Endothelial cell of umbilical vein (primary cell): ENCODE measurements around the gene CFAP45. TPM values are rescaled to one million over a fixed set of nuclear protein-coding genes. Genes with fewer than 3 reads are reported as not detected.

Experiments
- BruUV-seq: library from RNA; stranded (reverse); fragments of 400-500 nt; replicated peaks from 2 replicates; lab custom pipeline; 2021; lab: Mats Ljungman, UMichigan
- CTCF ChIA-PET: fragments of 300-600, 350-600 bp; sonication (Branson Sonifier 250); formaldehyde crosslinking; loops from one replicate; lab custom pipeline; 2021; ENCODE audit warnings: antibody characterized with exemption, inconsistent platforms; lab: Charles Lee
- POLR2A ChIA-PET: fragments of 300-600, 350-600 bp; sonication (Branson Sonifier 250); formaldehyde crosslinking; loops from one replicate; lab custom pipeline; 2021; ENCODE audit warnings: antibody characterized with exemption, inconsistent platforms; lab: Charles Lee
- DNase-seq: peaks from one replicate; pipeline ENCODE4 v3.0.0-alpha.2; 2011; ENCODE audit warnings: low read depth, low spot score
- FAIRE-seq: peaks from 2 replicates; lab custom pipeline; 2011; peaks lifted over from hg19 to GRCh38; lab: Jason Lieb, UNC
- H2AFZ ChIP-seq: 2 replicates; pipeline ENCODE4 v1.6.0; 2012; ENCODE audit warnings: low read depth, low read length, control low read depth, inconsistent platforms
- H3K27ac ChIP-seq: 2 replicates; pipeline ENCODE4 v1.5.1; 2011; ENCODE audit warnings: low read depth, mild to moderate bottlenecking, control low read depth, low read length, moderate library complexity; ENCODE audit not compliant: insufficient read depth
- H3K27me3 ChIP-seq, 2 experiments: 2 replicates each; pipeline versions ENCODE4 v1.6.0 to v1.6.1; 2011; ENCODE audit warnings: low read length in 2 of 2, mixed read lengths in 1 of 2; ENCODE audit not compliant: control insufficient read depth in 2 of 2, insufficient read depth in 2 of 2
- H3K36me3 ChIP-seq, 2 experiments: 2 replicates in 1 of 2; 3 replicates in 1 of 2; pipeline ENCODE4 v1.5.1; 2011; ENCODE audit warnings: low read length in 2 of 2, mild to moderate bottlenecking in 1 of 2, moderate library complexity in 1 of 2; ENCODE audit not compliant: control insufficient read depth in 2 of 2, insufficient read depth in 2 of 2; ENCODE audit errors: extremely low read depth in 1 of 2
- H3K4me1 ChIP-seq: 3 replicates; pipeline ENCODE4 v1.5.1; 2011; ENCODE audit warnings: mild to moderate bottlenecking, low read length; ENCODE audit not compliant: control insufficient read depth, insufficient read depth; ENCODE audit errors: extremely low read depth
- H3K4me2 ChIP-seq: 2 replicates; pipeline ENCODE4 v1.6.1; 2011; ENCODE audit warnings: low read length, control low read depth, mixed read lengths; ENCODE audit not compliant: insufficient read depth
- H3K4me3 ChIP-seq, 3 experiments: fragments of 200-600 bp in 1 of 3; sonication (generic), shearing (Covaris generic) in 1 of 3; replicated peaks in 1 of 3; 2 replicates each; pipeline ENCODE4 v1.5.1; 2011 to 2016; ENCODE audit warnings: control low read depth in 3 of 3, low read length in 3 of 3, mild to moderate bottlenecking in 2 of 3, inconsistent platforms in 1 of 3, low read depth in 1 of 3, moderate library complexity in 1 of 3; ENCODE audit not compliant: insufficient read depth in 1 of 3
- H3K79me2 ChIP-seq: 2 replicates; pipeline ENCODE4 v1.6.0; 2012; ENCODE audit warnings: low read length, inconsistent platforms; ENCODE audit not compliant: control insufficient read depth, insufficient read depth
- H3K9ac ChIP-seq: replicated peaks from 2 replicates; pipeline ENCODE3; 2011; ENCODE audit warnings: low read length, control low read depth; ENCODE audit not compliant: insufficient read depth; ENCODE audit errors: extremely low read depth
- H3K9me1 ChIP-seq: replicated peaks from 3 replicates; pipeline ENCODE4 v1.6.0; 2011; ENCODE audit warnings: mild to moderate bottlenecking, low read length; ENCODE audit not compliant: control insufficient read depth, insufficient read depth; ENCODE audit errors: extremely low read depth
- H3K9me3 ChIP-seq: replicated peaks from 2 replicates; pipeline ENCODE4 v1.5.1; 2012; ENCODE audit warnings: low read length, inconsistent platforms; ENCODE audit not compliant: control insufficient read depth, insufficient read depth
- H4K20me1 ChIP-seq: replicated peaks from 2 replicates; pipeline ENCODE3; 2011; ENCODE audit warnings: mild to moderate bottlenecking, low read length; ENCODE audit not compliant: control insufficient read depth, insufficient read depth; ENCODE audit errors: extremely low read depth
- EZH2 ChIP-seq: IDR thresholded peaks from 2 replicates; pipeline ENCODE4 v1.6.1; 2012; ENCODE audit warnings: borderline replicate concordance, low read depth, mild to moderate bottlenecking, moderate library complexity, low read length, inconsistent platforms; ENCODE audit not compliant: severe bottlenecking
- dilution Hi-C: fragments of 300-500 bp; cut with MboI; formaldehyde crosslinking; loops from one replicate; pipeline ENCODE4 v1.15.0; 2019; ENCODE audit warnings: low sequenced_read_pairs; ENCODE audit not compliant: extremely low pct_ligation_motif_present
- intact Hi-C: fragments of 100-400 bp; cut with micrococcal nuclease; formaldehyde crosslinking; loops from one replicate; pipeline ENCODE4 v1.10.0; 2022
- polyA plus RNA-seq, 4 experiments: library from polyadenylated mRNA; depleted of rRNA in 3 of 4; stranded (reverse) in 3 of 4; unstranded in 1 of 4; fragments of >200 nt; gene quantifications; 2 replicates each; pipeline versions ENCODE4 v1.2.1 to v1.2.3, GENCODE V29; 2011 to 2012; ENCODE audit warnings: missing spikeins in 1 of 4
- total RNA-seq: library from RNA; stranded (reverse); gene quantifications from 2 replicates; pipeline ENCODE4 v1.2.3, GENCODE V29; 2021
- TF ChIP-seq, protein P1 (sequence below): IDR thresholded peaks from 2 replicates; pipeline ENCODE4 v1.6.1; 2011; ENCODE audit not compliant: insufficient read depth, insufficient read length
- TF ChIP-seq, protein P2 (sequence below), 2 donors: IDR thresholded peaks; 1 replicate in 1 of 2; 2 replicates in 1 of 2; pipeline ENCODE4 v1.5.1; 2011; ENCODE audit warnings: low read length in 2 of 2, mild to moderate bottlenecking in 2 of 2, moderate library complexity in 2 of 2, control low read depth in 1 of 2, inconsistent platforms in 1 of 2, low read depth in 1 of 2; ENCODE audit not compliant: insufficient read depth in 1 of 2; ENCODE audit errors: extremely low read depth in 1 of 2

CFAP45 gene
- total and polyA plus RNA-seq, 2 donors (not counting 3 experiments of a cell fraction or from before 2014, with no cell fraction given): 0.25 to 2.5 TPM

DNA sequence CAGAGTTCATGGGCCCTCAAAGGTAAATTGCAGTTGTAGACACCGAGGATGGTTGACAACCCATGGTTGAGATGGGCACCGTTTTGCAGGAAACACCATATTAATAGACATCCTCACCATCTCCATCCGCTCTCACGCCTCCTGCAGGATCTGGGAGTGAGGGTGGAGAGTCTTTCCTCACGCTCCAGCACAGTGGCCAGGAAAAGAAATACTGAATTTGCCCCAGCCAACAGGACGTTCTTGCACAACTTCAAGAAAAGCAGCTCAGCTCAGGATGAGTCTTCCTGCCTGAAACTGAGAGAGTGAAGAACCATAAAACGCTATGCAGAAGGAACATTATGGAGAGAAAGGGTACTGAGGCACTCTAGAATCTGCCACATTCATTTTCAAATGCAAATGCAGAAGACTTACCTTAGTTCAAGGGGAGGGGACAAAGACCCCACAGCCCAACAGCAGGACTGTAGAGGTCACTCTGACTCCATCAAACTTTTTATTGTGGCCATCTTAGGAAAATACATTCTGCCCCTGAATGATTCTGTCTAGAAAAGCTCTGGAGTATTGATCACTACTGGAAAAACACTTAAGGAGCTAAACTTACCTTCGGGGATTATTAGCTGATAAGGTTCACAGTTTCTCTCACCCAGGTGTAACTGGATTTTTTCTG, 64.0 kb downstream of the CFAP45 start:
- Histone ChIP-seq H4K20me1 (no peaks in the 10 kb centered on the region), H3K9me1 (no peaks in the 10 kb centered on the region), H3K4me2 (no peak overlapping the region), H2AFZ (no peak overlapping the region), H3K27ac (no peak overlapping the region), H3K27me3 (no peaks in the 10 kb centered on the region), H3K9me3 (no peaks in the 10 kb centered on the region), H3K4me1 (no peaks in the 10 kb centered on the region), H3K4me3 (no peak overlapping the region), H3K79me2 (no peaks in the 10 kb centered on the region), H3K9ac (no peak overlapping the region), H3K36me3 (no peaks in the 10 kb centered on the region)
- FAIRE-seq (no peak), DNase-seq (peak; percentile 18)
- TF ChIP-seq, protein P1, sequence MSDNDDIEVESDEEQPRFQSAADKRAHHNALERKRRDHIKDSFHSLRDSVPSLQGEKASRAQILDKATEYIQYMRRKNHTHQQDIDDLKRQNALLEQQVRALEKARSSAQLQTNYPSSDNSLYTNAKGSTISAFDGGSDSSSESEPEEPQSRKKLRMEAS: no peak
- TF ChIP-seq, protein P2, sequence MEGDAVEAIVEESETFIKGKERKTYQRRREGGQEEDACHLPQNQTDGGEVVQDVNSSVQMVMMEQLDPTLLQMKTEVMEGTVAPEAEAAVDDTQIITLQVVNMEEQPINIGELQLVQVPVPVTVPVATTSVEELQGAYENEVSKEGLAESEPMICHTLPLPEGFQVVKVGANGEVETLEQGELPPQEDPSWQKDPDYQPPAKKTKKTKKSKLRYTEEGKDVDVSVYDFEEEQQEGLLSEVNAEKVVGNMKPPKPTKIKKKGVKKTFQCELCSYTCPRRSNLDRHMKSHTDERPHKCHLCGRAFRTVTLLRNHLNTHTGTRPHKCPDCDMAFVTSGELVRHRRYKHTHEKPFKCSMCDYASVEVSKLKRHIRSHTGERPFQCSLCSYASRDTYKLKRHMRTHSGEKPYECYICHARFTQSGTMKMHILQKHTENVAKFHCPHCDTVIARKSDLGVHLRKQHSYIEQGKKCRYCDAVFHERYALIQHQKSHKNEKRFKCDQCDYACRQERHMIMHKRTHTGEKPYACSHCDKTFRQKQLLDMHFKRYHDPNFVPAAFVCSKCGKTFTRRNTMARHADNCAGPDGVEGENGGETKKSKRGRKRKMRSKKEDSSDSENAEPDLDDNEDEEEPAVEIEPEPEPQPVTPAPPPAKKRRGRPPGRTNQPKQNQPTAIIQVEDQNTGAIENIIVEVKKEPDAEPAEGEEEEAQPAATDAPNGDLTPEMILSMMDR (IDR thresholded peaks at IDR 0.05; ENCODE audit: extremely low read depth in 1 of 2, insufficient read depth in 1 of 2, low read depth in 1 of 2, low read length in 2 of 2): peak in 1 of 2 donors; percentile 22
- BruUV-seq: no TSS peak
- intact Hi-C loops (loop anchor here (1.0 kb wide), 1 partner anchor 55 kb away; no protein-coding TSS in a partner anchor), dilution Hi-C loops (no loop called here)
- ChIA-PET POLR2A (no interaction called here), CTCF (interaction anchor here (0.6 to 2.0 kb wide), 8 partner anchors 12 to 172 kb away, joined by 3 to 57 read pairs (median 6); no protein-coding TSS in a partner anchor)

DNA sequence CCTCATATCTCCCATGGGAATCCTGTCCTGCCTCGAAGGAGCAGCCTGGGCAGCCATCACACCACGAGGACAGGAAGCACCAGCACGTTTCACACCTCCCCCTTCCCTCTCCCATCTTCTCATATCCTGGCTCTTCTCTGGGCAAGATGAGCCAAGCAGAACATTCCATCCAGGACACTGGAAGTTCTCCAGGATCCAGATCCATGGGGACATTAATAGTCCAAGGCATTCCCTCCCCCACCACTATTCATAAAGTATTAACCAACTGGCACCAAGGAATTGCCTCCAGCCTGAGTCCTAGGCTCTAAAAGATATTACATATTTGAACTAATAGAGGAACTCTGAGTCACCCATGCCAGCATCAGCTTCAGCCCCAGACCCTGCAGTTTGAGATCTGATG, 64.6 kb downstream of the CFAP45 start:
- no peak for FAIRE-seq
- H4K20me1 ChIP-seq: no peaks in the 10 kb centered on the region
- TF ChIP-seq, protein P1: no peak
- TF ChIP-seq EZH2: no peak
- TF ChIP-seq, protein P2 (IDR thresholded peaks at IDR 0.05; ENCODE audit: extremely low read depth in 1 of 2, insufficient read depth in 1 of 2, low read depth in 1 of 2, low read length in 2 of 2): no peak
- no peak overlapping the region for H2AFZ ChIP-seq
- H3K4me3 ChIP-seq: no peak overlapping the region
- ChIA-PET POLR2A (no interaction called here), CTCF (interaction anchor here (1.3 to 2.0 kb wide), 4 partner anchors 36 to 173 kb away, joined by 5 to 57 read pairs (median 6); no protein-coding TSS in a partner anchor)
- H3K9me3 ChIP-seq: no peaks in the 10 kb centered on the region
- BruUV-seq: no TSS peak
- H3K9me1 ChIP-seq: no peaks in the 10 kb centered on the region
- no peaks in the 10 kb centered on the region for H3K36me3 ChIP-seq
- no peak overlapping the region for H3K9ac ChIP-seq
- intact Hi-C loops: no loop called here
- dilution Hi-C loops: no loop called here
- no peak for DNase-seq
- no peak overlapping the region for H3K4me2 ChIP-seq
- no peak overlapping the region for H3K27ac ChIP-seq
- H3K27me3 ChIP-seq: no peaks in the 10 kb centered on the region
- H3K79me2 ChIP-seq: no peaks in the 10 kb centered on the region
- no peaks in the 10 kb centered on the region for H3K4me1 ChIP-seq
